HG03135 (cell line): ENCODE data around the gene PEAK1.

Experiments used
- ATAC-seq: cut with Tn5 transposase; IDR thresholded peaks from one replicate; pipeline ENCODE4 v1.9.1; 2021; ENCODE audit warnings: mild to moderate bottlenecking, moderate library complexity; ENCODE audit not compliant: unreplicated experiment

Gene PEAK1

GRCh38 chr15:77143616-77144015 is 276.3 kb downstream of the PEAK1 start:
- ATAC-seq, result no peak

GRCh38 chr15:77143191-77143590 is 276.7 kb downstream of the PEAK1 start:
- no peak for ATAC-seq

GRCh38 chr15:77140220-77140619 is 279.7 kb downstream of the PEAK1 start:
- ATAC-seq, result no peak

GRCh38 chr15:77139312-77139711 is 280.6 kb downstream of the PEAK1 start:
- no peak for ATAC-seq

- no peak for ATAC-seq
Observed at GRCh38 chr15:77138167-77138522, 281.8 kb downstream of the PEAK1 start.

GRCh38 chr15:77135181-77135580 is 284.7 kb downstream of the PEAK1 start:
- no peak for ATAC-seq

GRCh38 chr15:77130315-77130930 is 289.5 kb downstream of the PEAK1 start:
- no peak for ATAC-seq

GRCh38 chr15:77127626-77128025 is 292.3 kb downstream of the PEAK1 start:
- ATAC-seq, result no peak

GRCh38 chr15:77126529-77127326 is 293.2 kb downstream of the PEAK1 start:
- ATAC-seq, result no peak

GRCh38 chr15:77123854-77124253 is 296.1 kb downstream of the PEAK1 start:
- no peak for ATAC-seq

- ATAC-seq, result no peak
Observed at GRCh38 chr15:77122576-77122975, 297.3 kb downstream of the PEAK1 start.

- ATAC-seq, result no peak
Observed at GRCh38 chr15:77121599-77121998, 298.3 kb downstream of the PEAK1 start.

GRCh38 chr15:77120576-77120975 is 299.3 kb downstream of the PEAK1 start:
- ATAC-seq, result no peak

GRCh38 chr15:77119446-77119845 is 300.5 kb downstream of the PEAK1 start:
- no peak for ATAC-seq

- no peak for ATAC-seq
Observed at GRCh38 chr15:77118882-77119321, 301.0 kb downstream of the PEAK1 start.

- no peak for ATAC-seq
Observed at GRCh38 chr15:77115179-77115578, 304.7 kb downstream of the PEAK1 start.

- ATAC-seq, result no peak
Observed at GRCh38 chr15:77112838-77113504, 306.9 kb downstream of the PEAK1 start.

GRCh38 chr15:77111789-77112188 is 308.1 kb downstream of the PEAK1 start:
- ATAC-seq, result no peak

GRCh38 chr15:77107531-77108355 is 312.2 kb downstream of the PEAK1 start:
- ATAC-seq, result no peak

GRCh38 chr15:77107068-77107467 is 312.8 kb downstream of the PEAK1 start:
- no peak for ATAC-seq

- no peak for ATAC-seq
Observed at GRCh38 chr15:77104155-77104554, 315.7 kb downstream of the PEAK1 start.
